Right ventricle myocardium superior (tissue), 1 donor: ENCODE measurements around the gene NTNG1. TPM values are rescaled to one million over a fixed set of nuclear protein-coding genes. Genes with fewer than 3 reads are reported as not detected.
"Not testable (repeated sequence)": the region's sequence is repeated elsewhere in the genome, so short reads cannot be mapped to it uniquely, and the experiment has no call there.

Source experiments
- ATAC-seq: fragments of 200-7000 bp; cut with Tn5 transposase; one replicate; pipeline ENCODE4 v1.9.1; 2020; ENCODE audit warnings: mild to moderate bottlenecking; ENCODE audit not compliant: poor library complexity
- DNase-seq: peaks from one replicate; pipeline ENCODE4 v3.0.0-alpha.2; 2020
- intact Hi-C: fragments of 100-400 bp; cut with DNase I; formaldehyde crosslinking; loops from one replicate; pipeline ENCODE4 v1.11.2; 2022
- total RNA-seq: library from RNA; stranded (reverse); fragmentation: NEBNext Ultra II Directional; extraction: Animal tissue kit (Norgen Biotek cat#: 25700); gene quantifications from one replicate; pipeline ENCODE4 v1.2.1, GENCODE V29; 2021
- donor health status: DM: no; HTN: yes; CAD: no; lungs with severe emphysema.

Gene NTNG1
- total RNA-seq, 1 donor from 2014 or later: 0.46 TPM

DNA sequence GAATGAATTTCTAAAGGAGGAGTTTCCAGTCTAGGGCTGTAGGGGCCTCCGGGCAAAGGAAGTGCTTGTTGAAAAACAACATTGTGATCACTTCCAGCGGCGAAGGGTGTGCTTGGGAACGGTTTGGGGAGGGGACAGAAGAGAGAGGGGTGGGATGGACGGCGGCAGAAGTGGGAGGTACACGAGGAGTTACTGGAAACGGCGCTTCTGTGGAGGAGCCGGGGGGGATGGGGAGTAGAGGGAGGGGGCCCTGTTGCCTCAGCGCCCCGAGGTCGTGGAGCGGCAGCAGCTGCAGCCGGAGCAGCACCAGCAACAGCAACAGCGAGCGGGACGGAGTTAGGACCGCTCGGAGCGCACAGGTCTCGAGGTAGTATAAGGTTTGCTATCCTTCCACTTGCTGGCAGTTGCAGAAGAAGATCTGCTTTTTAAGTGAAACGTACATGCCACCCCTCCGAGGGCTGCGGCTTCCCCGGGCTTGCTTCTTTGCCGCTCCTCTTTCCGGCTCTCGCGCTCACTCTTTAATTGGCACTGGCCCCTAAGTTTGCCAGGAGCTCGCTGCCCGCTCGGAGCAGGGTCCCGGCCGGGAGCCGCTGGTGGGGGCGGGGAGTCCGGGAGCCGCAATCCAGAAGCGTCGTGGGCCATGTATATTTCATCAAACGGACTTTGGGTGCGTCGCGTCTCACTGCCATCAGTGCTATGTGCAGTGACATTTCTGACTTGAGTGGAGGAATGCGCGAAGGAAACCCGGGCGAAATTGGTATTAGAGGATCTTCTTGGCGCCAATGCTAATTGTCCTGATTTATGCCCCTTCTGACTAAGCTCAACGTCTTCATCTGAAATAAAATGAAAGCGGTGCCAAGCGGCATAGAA, 771 bp upstream of the NTNG1 start:
- peak; percentile 46 for ATAC-seq
- peak; percentile 41 for DNase-seq
- intact Hi-C loops: no loop called here

DNA sequence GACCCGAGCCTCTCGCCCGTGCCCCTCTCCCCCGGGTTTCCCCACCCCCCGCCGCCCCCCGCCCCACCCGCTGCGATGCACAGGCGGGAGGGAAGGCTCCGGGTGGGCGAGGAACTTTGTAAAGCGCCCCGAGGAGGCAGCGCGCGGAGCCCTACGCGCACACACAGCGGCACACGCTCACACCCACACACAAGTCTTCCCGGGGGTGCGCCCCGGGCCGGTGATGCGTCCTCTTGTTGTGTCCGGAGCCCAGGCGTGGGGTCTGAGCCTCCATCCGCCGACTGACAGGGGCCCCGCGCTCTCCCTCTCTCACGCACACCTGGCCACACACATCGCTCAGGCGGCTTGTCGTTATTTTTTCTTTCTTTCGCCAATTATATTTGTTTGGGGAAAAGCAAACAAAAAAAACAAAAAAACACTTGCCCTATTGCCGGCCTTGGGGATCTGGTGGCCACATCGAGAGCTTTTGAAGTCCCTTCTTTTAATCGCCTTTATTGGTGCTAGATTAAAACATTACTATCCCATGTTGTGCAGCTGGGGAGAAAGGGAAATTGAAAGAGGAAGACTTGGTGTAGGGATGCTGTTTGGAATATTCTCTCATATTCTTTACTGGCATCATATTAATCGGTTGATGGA, 770 bp downstream of the NTNG1 start:
- DNase-seq (peak; percentile 43), ATAC-seq (peak; percentile 27)
- intact Hi-C loops: no loop called here

DNA sequence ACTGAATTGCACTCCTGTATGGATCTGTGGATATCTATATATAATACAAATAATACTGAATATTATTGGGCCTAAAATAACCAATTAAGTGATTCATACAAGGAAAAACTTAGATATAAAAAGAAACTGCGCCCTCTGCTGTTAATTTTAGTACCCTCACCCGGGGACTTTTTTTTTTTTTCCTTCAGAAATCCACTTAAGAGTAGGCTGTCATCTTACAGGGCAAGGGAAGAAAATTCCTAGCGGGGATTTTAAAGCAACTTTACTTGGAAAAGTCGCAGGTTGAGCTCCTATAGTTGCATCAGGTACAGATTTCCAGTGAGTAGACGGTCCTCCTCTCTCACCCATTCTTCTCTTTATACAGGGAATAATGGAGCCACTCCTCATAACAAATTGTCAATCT, 1.3 kb downstream of the NTNG1 start:
- ATAC-seq: peak; percentile 62

DNA sequence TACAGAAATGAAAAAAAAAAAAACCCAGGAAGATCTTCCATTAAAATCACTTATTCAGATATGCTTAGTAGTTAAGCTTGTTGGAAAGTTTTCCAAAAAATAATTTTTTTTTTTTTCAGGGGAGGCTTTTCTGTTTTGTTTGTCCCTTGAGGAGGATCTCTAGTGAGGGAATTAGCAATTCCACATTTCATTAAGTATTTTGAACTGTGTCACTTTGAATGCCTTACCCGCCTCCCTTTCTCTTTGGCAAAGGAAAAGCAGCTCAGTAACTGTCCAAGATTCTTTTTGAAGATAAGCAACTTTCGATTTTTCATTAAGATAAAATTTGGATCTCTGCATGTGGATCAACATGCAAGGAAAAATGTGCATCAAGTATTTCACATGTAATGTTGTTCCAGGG, 1.8 kb downstream of the NTNG1 start:
- no peak for ATAC-seq
- intact Hi-C loops: no loop called here
- no peak for DNase-seq

More for the DNA sequence above, 1.3 kb downstream of the NTNG1 start:
- DNase-seq: no peak
- intact Hi-C loops: no loop called here

DNA sequence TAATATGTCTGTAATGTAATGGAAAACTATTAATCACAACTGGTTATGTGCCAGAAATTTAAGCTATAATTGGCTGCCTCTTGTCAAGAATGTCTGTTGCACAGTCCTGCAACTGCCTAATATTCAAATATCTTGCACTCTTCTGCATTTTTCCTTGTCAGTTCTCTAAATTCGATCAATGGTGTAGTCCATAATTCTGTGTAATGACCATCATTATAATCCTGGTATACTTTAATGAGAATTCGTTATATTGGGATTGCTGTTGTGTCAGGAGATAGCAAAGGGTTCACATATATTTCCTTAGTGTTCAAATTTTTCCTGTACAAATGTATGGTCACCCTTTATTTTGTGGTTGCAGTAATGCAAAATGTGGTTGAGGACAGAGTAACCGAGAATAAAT, 4.8 kb downstream of the NTNG1 start:
- intact Hi-C loops: no loop called here
- DNase-seq: no peak
- ATAC-seq: no peak

DNA sequence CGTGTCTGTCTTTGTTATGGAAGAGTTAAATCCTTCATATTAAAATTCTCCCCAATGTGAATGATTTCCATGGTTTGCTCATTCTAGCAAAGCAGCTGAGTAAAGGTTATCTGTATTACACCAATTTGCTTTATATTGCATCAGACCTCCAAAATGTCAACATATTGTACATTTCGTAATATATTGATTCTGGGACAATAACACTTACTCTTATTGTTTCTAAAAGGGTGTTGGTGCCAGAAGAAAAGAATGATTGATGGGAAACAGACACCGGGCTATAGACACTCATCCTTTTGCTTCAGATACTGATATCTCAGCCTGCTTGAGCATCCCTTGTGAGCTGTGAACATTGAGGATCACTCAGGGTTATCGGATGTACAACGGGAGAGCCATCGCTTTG, 7.0 kb downstream of the NTNG1 start:
- intact Hi-C loops: no loop called here
- no peak for DNase-seq
- no peak for ATAC-seq

DNA sequence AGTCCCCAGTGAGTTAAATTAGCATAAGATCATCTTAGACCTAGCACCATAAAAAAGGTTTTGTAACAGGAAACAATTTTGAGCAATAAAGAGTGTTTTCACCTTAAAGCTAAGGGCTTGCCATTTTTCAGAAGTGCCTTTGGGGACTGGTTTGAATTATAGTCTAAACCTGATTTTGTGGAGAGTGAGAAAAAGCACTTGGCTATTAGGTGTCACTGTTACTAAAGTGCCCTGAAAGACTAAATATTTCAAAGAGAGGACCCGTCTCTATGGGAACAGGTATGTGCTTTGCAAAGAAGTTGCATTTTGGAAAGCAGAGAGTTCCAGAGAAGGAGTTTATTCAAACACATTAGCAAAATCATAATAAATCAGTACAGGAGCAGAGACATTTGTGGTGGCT, 9.1 kb downstream of the NTNG1 start:
- no peak for ATAC-seq
- intact Hi-C loops: no loop called here
- DNase-seq: no peak

DNA sequence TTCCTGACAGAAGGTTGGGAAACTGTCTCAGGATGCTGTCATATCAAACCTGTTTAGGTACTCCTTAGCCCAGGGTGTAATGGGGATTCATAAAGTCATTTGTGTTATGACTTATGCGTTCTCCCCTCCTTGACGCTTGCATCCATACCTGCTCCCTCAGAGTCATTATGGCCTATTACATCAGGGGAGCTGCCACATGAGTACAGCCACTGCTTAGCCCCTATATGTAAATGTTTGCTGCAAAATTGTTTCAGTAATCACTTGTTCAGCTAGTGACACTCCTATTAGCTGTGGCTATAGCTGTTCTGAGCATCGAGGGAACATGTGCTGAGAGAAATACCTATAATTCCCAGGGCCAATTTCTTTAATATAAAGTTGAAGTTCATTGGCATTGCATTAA, 10.5 kb downstream of the NTNG1 start:
- intact Hi-C loops: no loop called here
- no peak for DNase-seq
- no peak for ATAC-seq

DNA sequence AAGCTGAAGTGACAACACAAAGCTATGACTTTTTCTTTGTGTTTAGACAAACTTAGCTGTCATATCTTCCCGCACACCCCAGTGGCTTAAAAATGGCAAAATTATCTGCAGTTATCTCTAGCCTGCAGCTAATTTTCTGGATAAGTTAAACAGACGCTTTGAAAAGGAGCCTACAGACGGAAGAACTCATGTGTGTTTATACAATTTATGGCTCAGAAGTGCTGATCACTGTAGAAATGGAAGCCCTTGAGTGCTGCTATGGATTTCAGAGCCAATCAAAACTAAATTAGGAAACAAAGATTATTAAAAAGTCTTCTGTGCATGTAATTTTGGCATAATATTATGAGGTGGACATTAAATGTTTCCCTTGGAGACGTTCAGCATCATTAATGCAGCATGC, 11.6 kb downstream of the NTNG1 start:
- intact Hi-C loops: no loop called here
- no peak for DNase-seq
- no peak for ATAC-seq

DNA sequence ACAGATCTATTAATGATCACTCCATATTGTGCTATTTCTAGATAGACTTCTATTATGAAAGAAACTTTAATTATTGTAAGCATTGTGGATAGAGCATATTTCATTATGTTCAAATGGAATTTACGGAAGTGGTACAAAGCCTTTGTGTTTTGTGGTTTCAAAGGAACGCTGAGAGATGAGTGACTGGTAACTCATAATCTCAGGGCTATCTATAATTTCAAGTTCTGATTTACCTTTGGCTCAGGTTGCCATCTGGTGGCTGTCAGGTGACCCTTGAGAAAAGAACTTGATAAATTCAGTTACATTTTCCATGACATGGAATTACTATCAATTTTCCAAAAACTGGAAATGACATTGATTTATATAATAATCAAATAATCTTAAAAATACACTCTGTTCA, 12.2 kb downstream of the NTNG1 start:
- ATAC-seq: no peak
- DNase-seq: no peak
- intact Hi-C loops: no loop called here

DNA sequence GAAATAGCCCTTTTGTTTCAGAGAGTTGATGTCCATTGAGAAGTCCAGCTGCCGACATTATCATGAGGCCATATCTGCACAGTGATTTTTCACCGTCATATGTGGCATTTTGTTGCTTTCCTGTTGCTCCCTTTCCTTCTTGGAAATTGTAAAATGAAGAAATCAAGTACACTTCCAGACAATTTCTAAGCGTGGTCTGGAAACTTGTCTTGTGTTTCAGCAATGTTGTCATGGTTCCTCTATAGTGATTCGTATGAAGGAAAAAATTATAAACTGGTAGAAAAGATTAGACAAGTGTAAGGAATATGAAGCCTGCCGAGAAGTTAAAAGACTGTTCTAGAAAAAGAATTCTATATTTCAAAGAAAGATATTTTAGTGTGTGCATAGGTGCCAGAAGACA, 17.7 kb downstream of the NTNG1 start:
- ATAC-seq (no peak), DNase-seq (no peak)
- intact Hi-C loops: no loop called here

DNA sequence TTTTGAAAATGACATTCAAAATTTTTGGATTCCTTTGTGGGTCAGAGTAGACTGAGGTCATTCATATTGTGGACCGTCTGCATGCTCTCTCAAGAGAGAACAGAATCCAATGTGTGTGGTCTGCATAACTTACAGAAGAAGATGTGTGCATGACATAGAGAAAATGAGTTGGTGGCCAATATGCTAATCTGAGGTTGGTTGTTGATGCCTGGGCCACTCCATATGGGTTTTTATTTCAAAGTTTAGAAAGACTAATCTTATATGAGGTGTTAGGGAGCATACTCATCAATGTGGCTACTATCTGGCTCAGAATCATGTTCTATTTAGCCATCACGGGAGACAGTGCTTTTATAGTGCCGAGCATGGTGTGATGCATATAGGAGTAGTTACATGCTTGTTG, 18.2 kb downstream of the NTNG1 start:
- no peak for DNase-seq
- ATAC-seq: no peak
- intact Hi-C loops: no loop called here

DNA sequence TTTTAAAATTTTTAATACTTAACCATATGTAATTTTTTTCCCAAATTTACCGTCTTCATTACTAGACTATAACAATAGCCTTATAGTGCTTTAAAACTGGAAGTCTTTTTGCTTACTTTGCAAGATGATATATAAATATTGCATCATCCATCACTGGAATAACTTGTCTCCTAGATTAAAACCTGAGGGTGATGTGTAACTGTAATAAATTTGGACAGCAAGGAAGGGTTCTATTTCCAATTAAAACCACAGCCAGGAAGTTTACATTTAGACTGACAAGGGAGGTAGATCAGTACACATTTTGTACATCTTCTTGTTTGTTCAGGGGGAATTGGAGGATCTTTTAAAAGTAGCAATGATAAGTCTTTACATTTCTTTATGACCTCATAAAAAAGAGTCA, 21.9 kb downstream of the NTNG1 start:
- intact Hi-C loops: no loop called here
- DNase-seq (no peak), ATAC-seq (no peak)

DNA sequence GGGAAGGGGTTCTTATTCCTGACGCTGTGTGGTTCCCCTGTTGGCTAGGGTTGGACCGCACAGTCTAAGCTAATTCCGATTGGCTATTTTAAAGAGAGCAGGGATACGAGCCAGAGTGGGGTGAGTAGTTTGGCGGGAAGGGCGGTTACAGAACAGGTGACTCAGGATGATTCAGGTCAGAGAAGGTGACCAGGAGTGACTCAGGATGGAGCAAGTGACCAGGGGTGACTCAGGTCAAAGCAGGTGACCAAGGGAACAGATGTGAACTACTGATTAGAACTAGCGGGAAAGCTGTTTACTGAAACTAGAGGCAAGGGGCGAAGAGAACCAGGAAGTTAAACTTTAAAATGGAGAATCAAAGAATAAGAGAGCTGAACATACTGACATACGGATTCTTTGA, 24.1 kb downstream of the NTNG1 start:
- intact Hi-C loops, DNase-seq, ATAC-seq: not testable (repeated sequence)

DNA sequence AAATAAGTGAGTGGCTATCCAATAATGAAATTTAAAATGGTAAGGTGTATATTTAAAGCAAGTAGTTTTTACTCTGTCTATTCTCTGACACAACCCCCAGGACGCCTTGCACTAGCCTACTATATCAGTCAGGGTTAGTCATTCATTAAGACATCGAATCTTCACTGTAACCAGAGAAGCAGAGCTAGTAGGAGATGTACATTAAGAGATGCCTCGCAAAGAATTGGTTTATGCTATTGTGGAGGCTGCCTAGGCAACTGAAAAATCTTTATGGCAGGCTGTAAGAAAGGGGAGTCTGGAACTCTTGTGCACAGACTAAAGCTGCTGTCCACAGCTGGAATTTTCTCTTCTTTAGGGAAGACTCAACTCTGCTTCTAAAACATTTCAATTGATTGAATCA, 28.8 kb downstream of the NTNG1 start:
- no peak for DNase-seq
- ATAC-seq: no peak
- intact Hi-C loops: no loop called here

DNA sequence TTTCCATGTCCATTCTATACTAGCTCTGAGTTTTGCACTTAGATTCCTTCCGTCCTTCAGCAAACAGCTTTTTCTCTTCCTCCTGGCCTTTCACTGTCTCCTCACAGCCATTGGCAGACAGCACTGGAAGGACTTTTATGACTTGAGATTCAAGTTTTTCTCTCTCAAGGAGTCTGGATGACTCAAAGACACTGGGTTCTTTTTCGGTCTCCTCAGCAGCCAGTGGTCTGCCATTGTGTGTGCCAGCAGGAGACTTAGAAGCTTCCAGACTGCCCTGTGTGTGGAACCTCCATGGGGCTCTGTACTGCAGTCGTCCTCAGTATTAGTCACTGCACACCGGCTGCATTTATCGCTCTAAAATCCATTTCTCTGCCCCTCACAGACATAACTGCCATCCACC, 30.5 kb downstream of the NTNG1 start:
- DNase-seq (no peak), ATAC-seq (no peak)
- intact Hi-C loops: no loop called here

DNA sequence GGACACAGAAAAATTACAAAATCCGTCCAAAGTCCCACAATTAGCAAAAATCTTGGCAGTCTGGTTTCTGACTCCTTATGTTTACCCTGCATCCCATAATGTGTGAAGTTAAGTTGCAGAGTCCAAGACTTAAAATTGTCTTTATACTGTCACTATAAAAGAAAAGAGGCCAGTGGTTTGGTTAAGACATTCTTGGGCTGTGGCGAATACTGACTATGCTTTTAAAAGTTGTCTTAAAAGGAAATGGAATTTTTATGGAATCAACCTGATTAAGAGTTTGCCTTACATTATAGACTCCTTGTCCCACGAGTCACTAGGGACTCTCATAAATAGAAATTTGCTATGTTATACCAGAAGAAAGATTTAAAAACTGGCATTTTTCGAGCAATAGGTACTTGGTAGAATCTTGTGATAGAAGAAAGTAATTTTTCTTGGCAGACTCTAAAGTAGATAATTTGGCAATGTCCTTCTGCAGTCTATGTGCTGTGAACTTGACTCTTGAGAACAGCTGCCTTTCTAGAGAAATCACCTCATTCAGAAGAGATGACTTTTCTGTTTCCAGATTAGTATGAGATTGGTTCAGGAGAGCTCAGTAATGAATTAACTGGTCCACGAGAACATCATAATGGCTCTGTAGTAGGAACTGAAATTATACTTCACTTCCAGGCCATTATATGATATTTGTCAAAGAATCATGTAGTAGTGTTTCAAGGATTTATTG, 31.8 kb downstream of the NTNG1 start:
- DNase-seq (no peak), ATAC-seq (no peak)
- intact Hi-C loops: no loop called here

DNA sequence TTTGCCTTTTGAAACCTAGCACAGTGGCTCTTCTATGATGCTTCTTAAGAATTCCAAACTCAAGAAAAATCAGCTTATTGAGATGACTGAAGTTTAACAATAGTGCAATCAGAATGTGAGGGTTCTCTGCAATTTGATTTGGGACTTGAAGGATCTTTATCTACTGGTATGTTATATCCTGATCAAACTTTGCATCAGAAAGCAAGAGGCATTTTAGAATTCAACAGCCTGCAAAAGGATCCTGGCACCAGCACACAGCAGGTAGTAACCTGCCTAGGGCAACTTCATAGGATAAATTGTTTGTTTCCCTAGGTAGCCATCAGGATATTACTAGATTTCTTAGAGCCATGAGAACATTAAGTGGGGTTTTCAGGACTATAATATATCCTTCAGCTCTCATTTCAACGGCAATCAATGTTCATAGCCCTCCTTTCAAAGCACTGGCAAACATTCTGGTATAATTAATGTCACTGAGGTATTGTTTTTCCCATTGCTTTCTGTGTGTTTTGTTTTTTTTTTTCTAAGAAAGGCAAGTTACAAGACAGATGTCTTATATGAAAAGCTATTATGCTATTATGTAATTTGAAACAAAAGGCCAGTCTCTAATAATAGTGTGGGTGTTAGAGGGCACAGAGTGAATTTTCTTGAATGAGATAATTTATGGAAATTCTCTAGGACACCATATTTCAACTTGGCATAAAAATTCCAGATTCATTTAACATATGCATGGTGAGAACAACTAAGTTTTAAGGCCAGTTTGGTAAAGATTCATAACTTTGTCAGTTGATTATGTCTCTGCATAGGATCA, 34.5 kb downstream of the NTNG1 start:
- ATAC-seq (no peak), DNase-seq (no peak)
- intact Hi-C loops: no loop called here
